ENCODE measurements around the gene TMEM72. TPM values are rescaled to one million over a fixed set of nuclear protein-coding genes. Genes with fewer than 3 reads are reported as not detected.

The TMEM72 gene
- total RNA-seq, 4 donors from 2014 or later = not detected

DNA sequence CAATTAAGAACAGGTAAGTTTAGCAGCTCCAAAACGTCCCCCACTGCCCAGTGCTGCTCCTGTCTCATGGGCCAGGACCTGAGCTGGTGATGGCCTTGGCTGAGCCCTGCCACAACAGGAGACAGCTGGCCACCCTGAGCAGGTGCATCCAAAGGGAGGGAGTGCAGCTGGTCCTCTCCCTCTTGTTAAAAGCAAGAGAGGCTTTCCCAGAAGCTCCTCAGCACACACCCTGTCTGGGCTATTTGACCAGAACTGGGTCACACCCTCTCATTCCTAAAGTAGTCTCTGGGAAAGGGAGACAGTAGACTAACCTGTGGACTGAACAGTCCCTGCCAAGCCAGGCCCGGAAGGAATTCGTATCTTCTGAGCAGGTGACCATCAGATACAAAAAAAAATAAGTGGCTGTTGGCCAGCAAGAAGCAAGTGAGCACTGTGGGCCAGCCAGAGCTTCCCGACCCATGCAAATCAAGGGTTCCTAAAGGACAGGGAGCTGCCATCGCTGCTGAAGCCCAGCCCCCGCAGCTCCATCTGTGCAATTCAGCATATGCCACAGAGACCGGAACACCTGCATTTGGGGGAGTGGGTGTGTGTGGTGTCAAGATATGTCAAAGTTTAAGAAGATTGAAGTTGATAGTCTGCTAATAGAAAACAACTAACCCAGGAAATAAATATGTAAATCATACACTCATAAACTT, 2.1 kb upstream of the TMEM72 start:
- H3K4me1 ChIP-seq = peaks cover 32 to 57% of the 10 kb centered on the region in 2 donors
- no peaks in the 10 kb centered on the region for H3K36me3 ChIP-seq
- intact Hi-C loops (cut with DNase I) = no loop called here
- no peaks in the 10 kb centered on the region for H3K27me3 ChIP-seq
- peak; percentile 58 to 67 for DNase-seq
- H3K4me3 ChIP-seq (replicated peaks in 1 of 3) = no peak overlapping the region
- TF ChIP-seq, protein P1, sequence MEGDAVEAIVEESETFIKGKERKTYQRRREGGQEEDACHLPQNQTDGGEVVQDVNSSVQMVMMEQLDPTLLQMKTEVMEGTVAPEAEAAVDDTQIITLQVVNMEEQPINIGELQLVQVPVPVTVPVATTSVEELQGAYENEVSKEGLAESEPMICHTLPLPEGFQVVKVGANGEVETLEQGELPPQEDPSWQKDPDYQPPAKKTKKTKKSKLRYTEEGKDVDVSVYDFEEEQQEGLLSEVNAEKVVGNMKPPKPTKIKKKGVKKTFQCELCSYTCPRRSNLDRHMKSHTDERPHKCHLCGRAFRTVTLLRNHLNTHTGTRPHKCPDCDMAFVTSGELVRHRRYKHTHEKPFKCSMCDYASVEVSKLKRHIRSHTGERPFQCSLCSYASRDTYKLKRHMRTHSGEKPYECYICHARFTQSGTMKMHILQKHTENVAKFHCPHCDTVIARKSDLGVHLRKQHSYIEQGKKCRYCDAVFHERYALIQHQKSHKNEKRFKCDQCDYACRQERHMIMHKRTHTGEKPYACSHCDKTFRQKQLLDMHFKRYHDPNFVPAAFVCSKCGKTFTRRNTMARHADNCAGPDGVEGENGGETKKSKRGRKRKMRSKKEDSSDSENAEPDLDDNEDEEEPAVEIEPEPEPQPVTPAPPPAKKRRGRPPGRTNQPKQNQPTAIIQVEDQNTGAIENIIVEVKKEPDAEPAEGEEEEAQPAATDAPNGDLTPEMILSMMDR (IDR thresholded peaks at IDR 0.05) = no peak
- no peak for TF ChIP-seq POLR2A (IDR thresholded peaks at IDR 0.05)
- H3K9me3 ChIP-seq = no peaks in the 10 kb centered on the region
- peak overlapping the region; percentile 29 to 69 (median 53) for H3K27ac ChIP-seq
- WGBS, 2 donors = 57 to 72% methylated on average over 7 of the region's 7 CpGs

DNA sequence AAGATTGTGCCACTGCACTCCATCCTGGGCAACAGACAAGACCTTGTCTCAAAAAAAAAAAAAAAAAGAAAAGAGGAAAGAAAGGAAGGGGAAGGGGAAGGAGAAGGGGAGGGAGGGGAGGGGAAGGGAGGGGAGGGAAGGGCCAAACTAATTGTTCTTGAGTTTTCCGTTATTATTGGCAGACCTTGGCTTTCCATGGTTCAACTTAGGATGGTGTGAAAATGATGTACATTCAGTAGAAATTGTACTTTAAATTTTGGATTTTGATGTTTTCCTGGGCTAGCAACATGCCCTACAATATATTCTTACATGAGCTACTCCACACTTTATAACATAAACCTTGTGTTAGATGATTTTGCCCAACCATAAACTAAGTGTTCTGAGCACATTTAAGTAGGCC, 1.2 kb upstream of the TMEM72 start:
- peaks cover 32 to 62% of the 10 kb centered on the region in 2 donors for H3K4me1 ChIP-seq
- DNase-seq = no peak
- 83% methylated on average over 1 of the region's 1 CpG for WGBS, 2 donors
- no peaks in the 10 kb centered on the region for H3K27me3 ChIP-seq
- H3K4me3 ChIP-seq (replicated peaks in 1 of 3) = no peak overlapping the region
- H3K9me3 ChIP-seq = no peaks in the 10 kb centered on the region
- TF ChIP-seq POLR2A (IDR thresholded peaks at IDR 0.05) = no peak
- TF ChIP-seq, protein P1 (IDR thresholded peaks at IDR 0.05) = no peak
- intact Hi-C loops (cut with DNase I) = no loop called here
- no peak overlapping the region for H3K27ac ChIP-seq
- H3K36me3 ChIP-seq = no peaks in the 10 kb centered on the region

DNA sequence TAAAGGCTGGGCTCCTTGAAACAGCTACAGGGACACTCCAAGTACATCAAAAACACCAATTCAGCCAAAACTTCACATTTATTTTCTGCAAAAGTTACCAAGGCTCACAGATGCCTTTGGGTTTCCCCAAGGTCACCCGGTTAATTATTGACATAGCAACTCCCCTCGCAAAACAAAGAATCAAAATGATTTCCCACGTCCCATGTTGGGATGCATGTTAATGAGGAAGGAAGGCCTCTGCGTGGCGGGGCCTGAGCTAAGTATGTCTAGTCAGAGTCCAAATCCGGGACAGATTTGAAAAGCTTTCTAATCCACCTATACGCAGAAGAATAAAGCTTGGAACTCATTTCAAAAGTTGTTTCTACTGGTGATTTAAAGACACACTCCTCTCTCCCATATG, 535 bp upstream of the TMEM72 start:
- H3K36me3 ChIP-seq = no peaks in the 10 kb centered on the region
- no peak overlapping the region for H3K4me3 ChIP-seq (replicated peaks in 1 of 3)
- no peak for TF ChIP-seq POLR2A (IDR thresholded peaks at IDR 0.05)
- TF ChIP-seq, protein P1 (IDR thresholded peaks at IDR 0.05) = no peak
- H3K27ac ChIP-seq = peak overlapping the region in 2 of 3 donors; percentile 36 to 63
- 56 to 66% methylated on average over 7 of the region's 7 CpGs for WGBS, 2 donors
- H3K4me1 ChIP-seq = peaks cover 32 to 62% of the 10 kb centered on the region in 2 donors
- H3K27me3 ChIP-seq = no peaks in the 10 kb centered on the region
- H3K9me3 ChIP-seq = no peaks in the 10 kb centered on the region
- DNase-seq = no peak
- intact Hi-C loops (cut with DNase I) = no loop called here

DNA sequence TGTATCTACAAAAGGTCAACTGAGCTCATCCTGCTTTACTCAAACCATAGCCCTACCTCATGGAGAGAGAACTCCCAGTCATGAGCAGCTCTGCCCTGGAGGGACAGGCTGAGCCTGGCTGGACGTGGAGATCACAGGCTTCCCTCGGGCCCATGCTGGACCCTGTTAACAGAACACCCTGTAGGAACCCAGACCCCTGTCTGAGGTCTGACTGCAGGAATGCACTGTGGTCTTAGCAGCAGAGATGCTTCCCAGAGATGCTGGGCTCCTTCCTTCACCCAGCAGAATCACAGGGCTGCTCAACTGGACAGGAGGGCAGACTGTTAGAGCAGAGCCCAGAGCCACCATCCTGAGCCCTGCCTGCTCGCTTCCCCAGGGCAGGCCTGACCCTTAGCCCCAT, 814 bp downstream of the TMEM72 start:
- Histone ChIP-seq H3K4me3 (replicated peaks in 1 of 3) (no peak overlapping the region), H3K27me3 (no peaks in the 10 kb centered on the region), H3K4me1 (peaks cover 32 to 62% of the 10 kb centered on the region in 2 donors), H3K36me3 (no peaks in the 10 kb centered on the region), H3K27ac (no peak overlapping the region), H3K9me3 (no peaks in the 10 kb centered on the region)
- TF ChIP-seq, protein P1 (IDR thresholded peaks at IDR 0.05) = no peak
- TF ChIP-seq POLR2A (IDR thresholded peaks at IDR 0.05) = no peak
- WGBS, 2 donors = 83 to 100% methylated on average over 3 of the region's 3 CpGs
- intact Hi-C loops (cut with DNase I) = no loop called here
- no peak for DNase-seq

DNA sequence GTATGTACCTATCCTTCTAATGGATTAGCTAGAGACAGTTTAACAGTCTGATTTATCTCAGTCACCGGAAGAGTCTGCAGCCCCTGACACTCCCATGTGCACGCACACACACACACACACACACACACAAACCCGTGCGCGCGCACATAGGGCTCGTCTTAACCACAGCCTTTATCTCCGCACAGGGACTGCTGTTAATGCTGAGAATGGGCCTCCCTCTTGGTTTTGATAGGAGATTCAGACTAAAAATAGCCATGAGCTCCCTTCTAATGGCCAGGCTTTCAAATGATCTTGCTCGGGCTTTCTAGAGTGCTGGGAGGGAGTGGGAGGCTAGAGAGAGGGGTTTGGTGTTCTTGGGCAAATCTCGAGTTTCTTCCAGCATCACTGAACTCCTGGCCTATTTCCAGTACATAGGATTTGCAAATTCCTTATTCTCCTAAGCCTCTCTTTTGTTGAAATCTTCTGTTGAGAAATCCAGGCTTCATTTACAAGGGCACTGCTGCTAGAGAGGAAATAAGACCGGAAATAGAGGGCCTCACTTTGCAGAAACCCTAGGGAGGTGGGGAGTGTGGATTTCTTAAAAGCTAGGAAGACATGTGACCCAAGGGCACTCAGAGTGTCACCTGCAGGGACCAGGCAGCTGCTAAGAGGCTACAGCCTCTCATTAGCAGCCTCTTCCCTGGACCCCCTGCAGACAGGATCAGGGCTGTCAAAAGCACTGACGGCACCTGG, 2.4 kb downstream of the TMEM72 start:
- no peak overlapping the region for H3K4me3 ChIP-seq (replicated peaks in 1 of 3)
- no peak for DNase-seq
- no peak for TF ChIP-seq POLR2A (IDR thresholded peaks at IDR 0.05)
- TF ChIP-seq, protein P1 (IDR thresholded peaks at IDR 0.05) = no peak
- WGBS, 2 donors = 75 to 78% methylated on average over 12 of the region's 12 CpGs
- no peaks in the 10 kb centered on the region for H3K9me3 ChIP-seq
- no peak overlapping the region for H3K27ac ChIP-seq
- no peaks in the 10 kb centered on the region for H3K36me3 ChIP-seq
- H3K27me3 ChIP-seq = no peaks in the 10 kb centered on the region
- H3K4me1 ChIP-seq = peaks cover 19 to 47% of the 10 kb centered on the region in 2 donors
- intact Hi-C loops (cut with DNase I) = no loop called here

Data from thyroid gland (tissue), 4 donors.